Thyroid gland (tissue), 4 donors: Measurements from ENCODE around the gene NPAT. TPM values are rescaled to one million over a fixed set of nuclear protein-coding genes. Genes with fewer than 3 reads are reported as not detected.

Experiments
- DNase-seq, 2 donors: peaks; one replicate each; pipeline ENCODE4 v3.0.0-alpha.2; 2019
- H3K27ac ChIP-seq, 3 donors: fragments of 200-600 bp; sonication (generic); 1 replicate in 2 of 3; 2 replicates in 1 of 3; pipeline ENCODE4 v1.5.1; 2016 to 2019; ENCODE audit warnings: mild to moderate bottlenecking in 1 of 3, moderate library complexity in 1 of 3
- H3K27me3 ChIP-seq: fragments of 200-600 bp; sonication (generic); one replicate; pipeline ENCODE4 v1.5.1; 2019
- H3K36me3 ChIP-seq, 2 donors: fragments of 200-600 bp; sonication (generic); one replicate each; pipeline ENCODE4 v1.5.1; 2016 to 2019
- H3K4me1 ChIP-seq, 2 donors: fragments of 200-600 bp; sonication (generic); one replicate each; pipeline ENCODE4 v1.5.1; 2017 to 2019
- H3K4me3 ChIP-seq, 3 donors: fragments of 200-600 bp; sonication (generic); replicated peaks in 1 of 3; 1 replicate in 2 of 3; 2 replicates in 1 of 3; pipeline ENCODE4 v1.5.1; 2016; ENCODE audit warnings: mild to moderate bottlenecking in 1 of 3
- H3K9me3 ChIP-seq: fragments of 200-600 bp; sonication (generic); one replicate; pipeline ENCODE4 v1.5.1; 2017
- POLR2A ChIP-seq, 2 donors: fragments of 450-650 bp; IDR thresholded peaks; one replicate each; pipeline ENCODE4 v1.6.1; 2017; ENCODE audit warnings: antibody characterized with exemption in 2 of 2, mild to moderate bottlenecking in 2 of 2, moderate library complexity in 1 of 2
- WGBS, 2 donors: methylation state at CpG; one replicate each; pipeline ENCODE4 v1.1.5; 2017; 5-methylcytosine and 5-hydroxymethylcytosine counted together
- intact Hi-C: fragments of 100-400 bp; cut with DNase I; formaldehyde crosslinking; loops from one replicate; pipeline ENCODE4 v1.15.1; 2023
- total RNA-seq, 4 donors: library from RNA; depleted of rRNA; stranded (reverse); fragments of >200 nt; gene quantifications; one replicate each; pipeline ENCODE4 v1.2.3, GENCODE V29; 2016
- TF ChIP-seq, protein P1 (sequence below), 6 experiments: fragments of 200-600 bp in 3 of 6; fragments of 450-650 bp in 3 of 6; sonication (generic) in 3 of 6; IDR thresholded peaks; one replicate each; pipeline ENCODE4 v1.5.1; 2016 to 2019; ENCODE audit warnings: antibody characterized with exemption in 6 of 6, mild to moderate bottlenecking in 2 of 6, inconsistent platforms in 1 of 6, moderate library complexity in 1 of 6

NPAT gene
- total RNA-seq, 4 donors from 2014 or later = 20.6 to 48.0 (median 27.4) TPM

DNA sequence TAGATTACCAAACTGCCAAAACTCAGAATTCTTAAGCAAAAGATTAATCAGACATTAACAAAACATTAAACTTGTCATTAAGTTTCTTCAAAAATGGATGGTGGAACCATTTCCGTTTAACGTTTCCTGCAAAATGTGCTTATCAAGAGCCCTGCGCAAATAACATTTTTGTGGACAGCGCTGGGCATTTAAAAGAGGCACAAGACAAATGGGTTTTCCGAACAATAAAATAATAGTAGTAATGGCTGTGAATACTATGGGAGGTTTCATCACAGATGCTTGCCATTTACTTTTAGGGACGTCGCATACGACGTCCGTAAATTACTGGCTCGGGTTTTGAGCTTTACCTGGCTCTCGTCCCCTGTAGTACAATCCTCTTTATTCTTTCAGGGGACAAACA lies 1.1 kb downstream of the NPAT start:
- no peak for DNase-seq
- intact Hi-C loops = loop anchor here (10.0 kb wide), 1 partner anchor 97 kb away; the partner anchor contains the start of gene ACAT1
- no peaks in the 10 kb centered on the region for H3K9me3 ChIP-seq
- peak overlapping the region in 2 of 3 donors; percentile 88 to 91 for H3K27ac ChIP-seq
- peak overlapping the region; percentile 25 to 86 (median 69) for H3K4me3 ChIP-seq
- peaks cover 31 to 35% of the 10 kb centered on the region in 2 donors for H3K4me1 ChIP-seq
- TF ChIP-seq POLR2A (IDR thresholded peaks at IDR 0.05) = no peak
- TF ChIP-seq, protein P1, sequence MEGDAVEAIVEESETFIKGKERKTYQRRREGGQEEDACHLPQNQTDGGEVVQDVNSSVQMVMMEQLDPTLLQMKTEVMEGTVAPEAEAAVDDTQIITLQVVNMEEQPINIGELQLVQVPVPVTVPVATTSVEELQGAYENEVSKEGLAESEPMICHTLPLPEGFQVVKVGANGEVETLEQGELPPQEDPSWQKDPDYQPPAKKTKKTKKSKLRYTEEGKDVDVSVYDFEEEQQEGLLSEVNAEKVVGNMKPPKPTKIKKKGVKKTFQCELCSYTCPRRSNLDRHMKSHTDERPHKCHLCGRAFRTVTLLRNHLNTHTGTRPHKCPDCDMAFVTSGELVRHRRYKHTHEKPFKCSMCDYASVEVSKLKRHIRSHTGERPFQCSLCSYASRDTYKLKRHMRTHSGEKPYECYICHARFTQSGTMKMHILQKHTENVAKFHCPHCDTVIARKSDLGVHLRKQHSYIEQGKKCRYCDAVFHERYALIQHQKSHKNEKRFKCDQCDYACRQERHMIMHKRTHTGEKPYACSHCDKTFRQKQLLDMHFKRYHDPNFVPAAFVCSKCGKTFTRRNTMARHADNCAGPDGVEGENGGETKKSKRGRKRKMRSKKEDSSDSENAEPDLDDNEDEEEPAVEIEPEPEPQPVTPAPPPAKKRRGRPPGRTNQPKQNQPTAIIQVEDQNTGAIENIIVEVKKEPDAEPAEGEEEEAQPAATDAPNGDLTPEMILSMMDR (IDR thresholded peaks at IDR 0.05) = no peak
- H3K27me3 ChIP-seq = no peaks in the 10 kb centered on the region
- no peaks in the 10 kb centered on the region for H3K36me3 ChIP-seq
- WGBS, 2 donors = 2 to 5% methylated on average over 12 of the region's 12 CpGs

DNA sequence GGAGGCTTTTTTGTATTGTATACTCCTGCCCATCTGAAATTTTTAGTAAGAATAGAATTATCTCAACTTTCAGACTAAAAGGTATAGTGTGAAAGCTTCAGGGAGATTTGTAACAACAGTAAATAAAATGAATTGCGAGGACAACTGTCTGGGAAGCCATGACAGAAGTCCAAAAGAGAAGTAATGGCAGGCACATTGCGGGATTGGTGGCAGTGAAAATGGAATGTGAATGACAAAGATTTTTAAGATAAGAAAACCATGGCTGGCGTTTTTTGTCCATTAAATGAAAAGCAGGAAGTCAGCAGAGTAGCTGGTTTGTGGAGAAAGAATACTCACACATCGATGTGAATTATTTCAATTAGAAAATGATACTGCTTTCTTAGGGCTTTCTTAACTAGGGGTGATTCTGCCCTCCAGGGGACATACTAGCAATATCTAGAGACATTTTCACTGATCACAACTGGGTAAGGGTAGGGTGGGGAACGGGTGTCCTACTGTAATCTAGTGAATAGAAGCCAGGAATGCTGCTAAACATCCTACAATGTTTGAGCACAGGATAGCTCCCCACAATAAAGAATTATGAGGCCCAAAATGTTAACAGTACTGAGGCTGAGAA lies 1.6 kb downstream of the NPAT start:
- no peak for DNase-seq
- TF ChIP-seq, protein P1 (IDR thresholded peaks at IDR 0.05) = no peak
- no peak for TF ChIP-seq POLR2A (IDR thresholded peaks at IDR 0.05)
- Histone ChIP-seq H3K27ac (peak overlapping the region in 1 of 3 donors; percentile 88), H3K36me3 (no peaks in the 10 kb centered on the region), H3K9me3 (no peaks in the 10 kb centered on the region), H3K4me3 (peak overlapping the region in 2 of 3 donors; percentile 69 to 86), H3K4me1 (peaks cover 31 to 35% of the 10 kb centered on the region in 2 donors), H3K27me3 (no peaks in the 10 kb centered on the region)
- intact Hi-C loops = loop anchor here (10.0 kb wide), 1 partner anchor 96 kb away; the partner anchor contains the start of gene ACAT1
- WGBS, 2 donors = 50 to 54% methylated on average over 5 of the region's 5 CpGs

DNA sequence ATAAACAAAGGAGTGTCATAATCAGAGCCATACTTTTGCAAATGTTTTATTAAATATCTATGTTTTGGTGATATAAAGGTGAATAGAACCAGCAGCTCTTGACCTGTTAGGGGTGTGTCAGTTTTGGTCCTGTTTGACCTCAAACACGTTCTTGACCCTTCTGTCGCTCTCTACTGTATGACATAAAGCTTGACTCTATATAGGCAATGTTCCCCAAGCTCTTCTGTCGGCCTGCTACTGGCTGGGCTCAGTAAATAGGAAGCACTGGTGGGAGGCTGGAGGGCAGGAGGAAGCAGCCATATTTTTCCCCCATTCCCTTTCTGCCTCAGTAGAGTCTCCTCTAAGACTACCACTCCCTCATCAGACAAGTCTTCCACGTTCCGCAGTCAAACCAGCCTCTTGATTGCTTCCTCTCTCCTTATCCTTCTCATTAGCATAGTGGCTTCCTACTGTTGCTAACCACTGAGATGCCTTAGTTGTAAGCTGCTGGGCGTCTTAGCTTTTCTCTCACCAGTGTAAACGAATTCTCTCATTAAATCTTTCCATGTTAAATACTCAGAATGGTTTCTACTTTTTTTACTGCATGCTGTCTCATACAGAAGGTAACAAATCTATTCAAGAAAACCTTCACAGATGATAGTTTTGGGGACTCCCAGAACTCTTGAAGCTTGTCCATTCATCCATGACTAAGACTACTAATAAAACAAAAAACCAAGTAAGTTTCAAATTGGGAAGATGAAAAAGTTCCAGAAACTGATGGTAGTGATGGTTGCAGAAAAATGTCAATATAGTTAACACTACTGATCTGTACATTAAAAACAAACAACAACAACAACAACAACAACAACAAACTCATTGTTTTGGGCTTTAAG lies 3.3 kb downstream of the NPAT start:
- no peak for DNase-seq
- H3K27me3 ChIP-seq = no peaks in the 10 kb centered on the region
- TF ChIP-seq, protein P1 (IDR thresholded peaks at IDR 0.05) = no peak
- no peak for TF ChIP-seq POLR2A (IDR thresholded peaks at IDR 0.05)
- intact Hi-C loops = no loop called here
- no peaks in the 10 kb centered on the region for H3K36me3 ChIP-seq
- WGBS, 2 donors = 60 to 71% methylated on average over 7 of the region's 7 CpGs
- no peak overlapping the region for H3K4me3 ChIP-seq
- H3K27ac ChIP-seq = no peak overlapping the region
- peaks cover 20 to 34% of the 10 kb centered on the region in 2 donors for H3K4me1 ChIP-seq
- H3K9me3 ChIP-seq = no peaks in the 10 kb centered on the region

DNA sequence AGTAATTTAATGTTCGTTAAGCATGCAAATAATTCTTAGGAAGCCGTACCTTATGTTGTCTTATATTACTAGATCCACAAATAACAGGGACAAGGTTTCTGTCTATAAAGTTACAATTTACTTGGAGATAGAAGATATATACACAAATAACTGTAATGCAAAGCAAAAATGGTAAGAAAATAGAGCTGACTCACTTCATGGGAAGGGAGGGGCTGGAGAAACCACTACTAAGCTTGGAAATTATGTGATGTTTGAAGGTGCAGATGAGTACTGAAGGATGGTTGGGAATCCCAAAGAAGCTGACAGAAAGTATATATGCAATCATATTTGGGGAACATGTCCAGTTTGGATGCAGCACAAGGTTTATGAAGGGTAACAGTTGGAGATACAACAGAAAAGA lies 4.0 kb downstream of the NPAT start:
- no peak for DNase-seq
- 69 to 94% methylated on average over 2 of the region's 2 CpGs for WGBS, 2 donors
- Histone ChIP-seq H3K9me3 (no peaks in the 10 kb centered on the region), H3K27me3 (no peaks in the 10 kb centered on the region), H3K4me1 (peaks cover 17 to 28% of the 10 kb centered on the region in 2 donors), H3K27ac (no peak overlapping the region), H3K36me3 (no peaks in the 10 kb centered on the region), H3K4me3 (no peak overlapping the region)
- TF ChIP-seq, protein P1 (IDR thresholded peaks at IDR 0.05) = no peak
- no peak for TF ChIP-seq POLR2A (IDR thresholded peaks at IDR 0.05)
- intact Hi-C loops = no loop called here

DNA sequence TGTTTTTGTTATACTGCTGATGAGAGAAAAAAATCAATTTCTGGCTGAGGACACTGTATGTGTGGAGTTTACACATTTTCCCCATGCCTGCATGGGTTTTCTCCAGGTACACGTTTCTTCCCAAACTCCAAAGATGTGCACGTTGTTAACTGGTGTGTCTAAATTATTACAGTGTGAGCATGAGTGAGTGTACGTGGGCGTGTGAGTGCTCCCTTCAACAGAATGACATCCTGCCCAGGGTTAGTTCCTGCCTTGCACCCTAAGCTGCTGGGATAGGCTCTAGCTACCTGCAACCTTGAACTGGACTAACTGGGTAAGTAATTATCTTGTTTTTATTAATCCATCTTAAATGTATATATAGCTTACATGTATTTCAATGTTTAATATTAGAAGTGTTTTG lies 5.5 kb downstream of the NPAT start:
- no peak overlapping the region for H3K4me3 ChIP-seq
- TF ChIP-seq, protein P1 (IDR thresholded peaks at IDR 0.05) = no peak
- no peak for TF ChIP-seq POLR2A (IDR thresholded peaks at IDR 0.05)
- H3K4me1 ChIP-seq = peaks cover 17 to 28% of the 10 kb centered on the region in 2 donors
- no peaks in the 10 kb centered on the region for H3K9me3 ChIP-seq
- intact Hi-C loops = no loop called here
- H3K27ac ChIP-seq = no peak overlapping the region
- WGBS, 2 donors = 77 to 82% methylated on average over 4 of the region's 4 CpGs
- no peaks in the 10 kb centered on the region for H3K27me3 ChIP-seq
- H3K36me3 ChIP-seq = no peaks in the 10 kb centered on the region
- no peak for DNase-seq
